AG09319 (cell line): Measurements from ENCODE around the gene SVIL.
"Not testable (repeated sequence)": the region's sequence is repeated elsewhere in the genome, so short reads cannot be mapped to it uniquely, and the experiment has no call there.

Experiments
- DNase-seq: peaks from one replicate; pipeline ENCODE4 v3.0.0-alpha.2; 2010; ENCODE audit warnings: low read depth; ENCODE audit errors: extremely low read depth
- CTCF ChIP-seq: IDR thresholded peaks from 2 replicates; pipeline ENCODE4 v1.5.1; 2011; ENCODE audit warnings: low read depth, mild to moderate bottlenecking, inconsistent platforms, low read length, moderate library complexity

SVIL gene

DNA sequence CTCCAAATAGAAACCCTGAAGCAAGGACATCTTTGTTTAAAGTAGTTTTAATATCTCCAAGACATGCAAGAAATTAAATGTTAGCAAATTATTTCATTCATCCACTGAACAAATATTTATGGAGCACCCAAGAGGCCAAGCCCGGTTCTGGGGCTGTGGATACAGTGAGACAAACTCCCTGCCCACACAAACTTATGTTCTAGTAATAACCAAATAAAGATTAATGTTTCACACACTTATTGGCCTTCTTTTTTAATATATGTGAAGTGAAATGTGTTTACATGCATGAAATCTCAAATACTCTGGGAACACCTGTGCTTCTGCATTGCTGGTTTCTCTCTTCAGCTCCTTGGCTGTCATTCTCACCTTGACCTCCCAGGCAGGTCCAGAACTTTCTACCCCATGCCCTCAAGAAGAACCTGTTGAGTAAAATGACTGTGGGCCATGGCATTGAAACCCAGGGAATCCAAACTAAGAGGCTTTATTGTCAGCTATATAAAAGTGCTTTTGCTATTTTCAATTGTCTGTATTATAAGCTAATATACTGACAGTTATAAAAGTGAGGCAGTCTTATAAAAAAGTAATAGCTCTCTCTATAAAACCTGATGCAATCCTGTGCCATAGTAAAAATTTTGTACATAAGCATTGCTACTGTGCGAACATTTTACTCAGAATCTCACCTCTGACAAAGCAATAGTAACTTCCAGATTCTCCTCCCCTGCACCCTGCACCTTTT lies 43.7 kb downstream of the SVIL start:
- no peak for TF ChIP-seq CTCF

DNA sequence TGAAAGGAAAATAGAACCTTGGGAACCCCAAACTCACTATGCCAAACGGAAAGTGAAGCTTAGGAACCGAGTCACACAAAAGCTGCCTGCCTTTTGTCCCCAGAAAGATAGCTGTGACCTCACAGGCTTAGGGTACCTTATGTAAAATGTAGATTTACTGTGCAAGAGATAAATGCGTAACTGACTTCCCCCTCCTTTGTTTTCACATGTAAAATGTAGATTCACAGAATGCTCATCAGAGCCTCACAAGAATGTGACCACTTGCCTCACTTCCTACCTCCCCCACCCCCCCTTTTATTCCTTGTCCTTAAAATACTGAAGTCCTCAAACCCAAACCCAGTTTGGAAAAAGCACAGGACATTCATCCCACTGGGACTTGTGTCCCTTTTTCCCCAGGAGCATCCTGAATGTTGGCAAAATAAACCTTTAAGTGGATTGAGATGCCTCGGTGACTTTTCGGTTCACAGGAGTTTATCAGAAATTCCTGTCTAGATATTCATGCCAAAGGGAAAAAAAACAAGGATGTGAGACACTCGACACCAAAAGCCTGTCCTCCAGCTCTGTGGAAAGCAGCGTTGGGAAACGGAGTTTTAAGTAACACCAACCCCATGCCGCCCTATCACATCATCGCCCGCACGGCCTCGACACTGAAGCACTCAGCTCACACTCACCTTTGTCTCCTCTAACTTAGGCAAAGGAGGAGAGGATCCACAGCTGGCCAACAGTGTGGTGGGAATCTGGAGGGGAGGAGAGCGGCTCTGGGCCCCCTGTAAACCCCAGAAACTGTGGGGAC lies 45.9 kb downstream of the SVIL start:
- no peak for DNase-seq

More for the DNA sequence above, 43.7 kb downstream of the SVIL start:
- no peak for DNase-seq

GRCh38 chr10:29587750-29588628 lies 46.8 kb downstream of the SVIL start:
- not testable (repeated sequence) for DNase-seq

More for the DNA sequence above, 45.9 kb downstream of the SVIL start:
- TF ChIP-seq CTCF = no peak

DNA sequence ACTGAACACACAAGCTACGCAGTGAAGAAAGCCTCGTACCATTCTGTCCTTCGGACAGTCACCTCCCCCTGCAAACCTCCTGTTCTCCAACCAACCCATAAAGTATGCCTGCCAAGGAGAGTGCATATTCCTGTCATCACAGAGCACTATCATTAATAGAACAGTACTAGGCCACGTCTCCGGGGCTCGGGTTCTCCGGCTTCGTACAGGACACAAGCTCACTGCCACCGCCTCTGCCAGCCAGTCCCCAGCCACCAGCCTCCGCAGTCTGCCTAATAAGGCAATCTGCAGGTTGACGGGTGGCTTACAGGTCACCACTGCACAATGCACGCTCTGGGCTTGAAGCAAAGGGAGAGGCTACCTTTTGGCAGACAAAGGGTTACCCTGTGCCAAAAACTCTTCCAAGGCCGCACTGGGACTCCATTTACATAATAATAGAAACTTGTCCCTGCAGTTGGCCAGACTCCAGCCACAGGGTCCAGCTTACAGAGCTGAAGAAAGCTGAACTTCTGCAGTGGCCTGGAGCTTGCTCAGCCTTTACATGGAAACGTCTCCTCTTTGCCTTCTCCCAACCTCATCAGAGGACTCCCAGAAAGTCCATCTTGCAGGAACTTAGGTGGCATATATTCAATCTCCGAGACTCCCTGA lies 47.5 kb downstream of the SVIL start:
- not testable (repeated sequence) for DNase-seq

- DNase-seq = no peak
- no peak for TF ChIP-seq CTCF
Measured at GRCh38 chr10:29586509-29586908, 48.3 kb downstream of the SVIL start.

- no peak for TF ChIP-seq CTCF
- no peak for DNase-seq
Measured at GRCh38 chr10:29585488-29585976, 49.2 kb downstream of the SVIL start.

- DNase-seq = no peak
- TF ChIP-seq CTCF = no peak
Measured at GRCh38 chr10:29584436-29584835, 50.3 kb downstream of the SVIL start.
